Ascending aorta (tissue), 2 donors: ENCODE data around the gene CXXC1. TPM values are rescaled to one million over a fixed set of nuclear protein-coding genes. Genes with fewer than 3 reads are reported as not detected.

ENCODE experiments used
- DNase-seq, 2 donors: peaks; one replicate each; pipeline ENCODE4 v3.0.0-alpha.2; 2019; ENCODE audit warnings: low spot score in 2 of 2
- H3K27ac ChIP-seq, 2 donors: fragments of 200-600 bp; sonication (generic); one replicate each; pipeline ENCODE4 v1.5.1; 2016 to 2017; ENCODE audit warnings: mild to moderate bottlenecking in 1 of 2
- H3K27me3 ChIP-seq: fragments of 200-600 bp; sonication (generic); one replicate; pipeline ENCODE4 v1.5.1; 2017
- H3K36me3 ChIP-seq, 2 donors: fragments of 200-600 bp; sonication (generic); one replicate each; pipeline ENCODE4 v1.5.1; 2016
- H3K4me1 ChIP-seq, 2 donors: fragments of 200-600 bp; sonication (generic); one replicate each; pipeline ENCODE4 v1.5.1; 2016 to 2017; ENCODE audit warnings: mild to moderate bottlenecking in 1 of 2
- H3K4me3 ChIP-seq, 2 donors: fragments of 200-600 bp; sonication (generic); one replicate each; pipeline ENCODE4 v1.5.1; 2016 to 2017; ENCODE audit warnings: mild to moderate bottlenecking in 1 of 2
- H3K9me3 ChIP-seq, 2 donors: fragments of 200-600 bp; sonication (generic); one replicate each; pipeline ENCODE4 v1.5.1; 2016
- intact Hi-C: fragments of 100-400 bp; cut with DNase I; formaldehyde crosslinking; loops from one replicate; pipeline ENCODE4 v1.15.1; 2023
- total RNA-seq: library from RNA; depleted of rRNA; stranded (reverse); fragments of >200 nt; gene quantifications from one replicate; pipeline ENCODE4 v1.1.0, GENCODE V29; 2016
- TF ChIP-seq, protein P1 (sequence below), 3 experiments: fragments of 200-600 bp in 2 of 3; fragments of 450-650 bp in 1 of 3; sonication (generic) in 2 of 3; IDR thresholded peaks; one replicate each; pipeline ENCODE4 v1.5.1; 2016 to 2019; ENCODE audit warnings: antibody characterized with exemption in 3 of 3, mild to moderate bottlenecking in 1 of 3, moderate library complexity in 1 of 3

Gene CXXC1
- total RNA-seq, 1 donor from 2014 or later: 171 TPM

DNA sequence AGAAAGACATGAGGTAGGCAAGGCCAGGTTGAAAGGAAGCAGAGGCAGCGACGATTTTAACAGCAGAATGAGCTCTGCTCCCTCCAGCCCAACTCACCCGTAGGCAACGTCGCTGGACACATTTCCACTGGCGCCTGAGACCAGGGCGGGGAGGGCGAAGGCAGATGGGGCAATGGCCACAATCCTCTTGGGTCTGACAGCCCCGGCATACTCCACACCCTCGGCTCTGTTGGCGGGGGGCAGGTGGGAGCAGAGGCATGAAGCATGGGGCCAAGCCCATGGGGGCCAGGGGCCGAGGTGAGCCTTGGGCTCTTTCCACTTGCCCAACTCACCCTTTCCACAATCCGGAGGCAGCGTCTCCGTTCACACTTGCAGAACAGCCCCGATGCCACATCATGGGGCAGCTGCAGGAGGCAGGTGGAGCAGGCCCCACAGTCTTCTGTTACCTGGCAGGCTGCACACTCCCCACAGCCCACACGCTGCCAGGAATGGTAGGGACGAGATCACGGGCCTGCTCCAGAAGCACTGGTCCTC lies 11.9 kb downstream of the CXXC1 start:
- Histone ChIP-seq H3K9me3 (no peaks in the 10 kb centered on the region), H3K27me3 (no peaks in the 10 kb centered on the region), H3K4me1 (peaks cover 3 to 17% of the 10 kb centered on the region in 2 donors), H3K36me3 (peaks cover 60 to 72% of the 10 kb centered on the region in 2 donors), H3K27ac (no peak overlapping the region), H3K4me3 (no peak overlapping the region)
- DNase-seq: no peak
- intact Hi-C loops: no loop called here
- TF ChIP-seq, protein P1, sequence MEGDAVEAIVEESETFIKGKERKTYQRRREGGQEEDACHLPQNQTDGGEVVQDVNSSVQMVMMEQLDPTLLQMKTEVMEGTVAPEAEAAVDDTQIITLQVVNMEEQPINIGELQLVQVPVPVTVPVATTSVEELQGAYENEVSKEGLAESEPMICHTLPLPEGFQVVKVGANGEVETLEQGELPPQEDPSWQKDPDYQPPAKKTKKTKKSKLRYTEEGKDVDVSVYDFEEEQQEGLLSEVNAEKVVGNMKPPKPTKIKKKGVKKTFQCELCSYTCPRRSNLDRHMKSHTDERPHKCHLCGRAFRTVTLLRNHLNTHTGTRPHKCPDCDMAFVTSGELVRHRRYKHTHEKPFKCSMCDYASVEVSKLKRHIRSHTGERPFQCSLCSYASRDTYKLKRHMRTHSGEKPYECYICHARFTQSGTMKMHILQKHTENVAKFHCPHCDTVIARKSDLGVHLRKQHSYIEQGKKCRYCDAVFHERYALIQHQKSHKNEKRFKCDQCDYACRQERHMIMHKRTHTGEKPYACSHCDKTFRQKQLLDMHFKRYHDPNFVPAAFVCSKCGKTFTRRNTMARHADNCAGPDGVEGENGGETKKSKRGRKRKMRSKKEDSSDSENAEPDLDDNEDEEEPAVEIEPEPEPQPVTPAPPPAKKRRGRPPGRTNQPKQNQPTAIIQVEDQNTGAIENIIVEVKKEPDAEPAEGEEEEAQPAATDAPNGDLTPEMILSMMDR (IDR thresholded peaks at IDR 0.05): no peak

DNA sequence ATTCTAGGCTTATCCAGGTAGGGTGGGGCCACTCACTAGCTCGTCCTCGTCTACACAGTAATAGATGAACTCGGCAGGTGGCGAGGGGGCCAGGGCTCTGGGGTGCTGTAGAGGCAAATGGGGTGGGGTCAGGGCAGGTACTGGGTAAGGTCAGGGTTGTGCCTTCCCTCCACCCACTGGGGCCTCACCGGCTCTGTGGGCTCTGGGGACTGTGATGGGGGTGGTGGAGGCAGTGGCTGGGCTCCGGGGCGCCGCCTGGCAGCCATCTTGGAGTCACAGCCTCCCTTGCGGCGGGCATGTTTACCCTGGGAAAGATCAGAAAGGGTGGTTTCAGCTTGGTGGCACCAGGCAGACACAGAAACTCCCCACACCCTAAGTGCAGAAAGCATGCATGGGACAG lies 12.6 kb downstream of the CXXC1 start:
- Histone ChIP-seq H3K27ac (no peak overlapping the region), H3K4me3 (no peak overlapping the region), H3K4me1 (peaks cover 2 to 11% of the 10 kb centered on the region in 2 donors), H3K36me3 (peaks cover 64 to 72% of the 10 kb centered on the region in 2 donors), H3K9me3 (no peaks in the 10 kb centered on the region), H3K27me3 (no peaks in the 10 kb centered on the region)
- intact Hi-C loops: no loop called here
- DNase-seq: no peak
- TF ChIP-seq, protein P1 (IDR thresholded peaks at IDR 0.05): no peak

GRCh38 chr18:50274044-50274442 lies 13.4 kb downstream of the CXXC1 start:
- H3K36me3 ChIP-seq: peaks cover 64 to 72% of the 10 kb centered on the region in 2 donors
- no peak overlapping the region for H3K4me3 ChIP-seq
- H3K27me3 ChIP-seq: no peaks in the 10 kb centered on the region
- DNase-seq: no peak
- TF ChIP-seq, protein P1 (IDR thresholded peaks at IDR 0.05): no peak
- H3K27ac ChIP-seq: no peak overlapping the region
- intact Hi-C loops: no loop called here
- H3K9me3 ChIP-seq: no peaks in the 10 kb centered on the region
- peaks cover 0 to 4% of the 10 kb centered on the region in 2 donors for H3K4me1 ChIP-seq

- Histone ChIP-seq H3K36me3 (peaks cover 64 to 72% of the 10 kb centered on the region in 2 donors), H3K4me1 (no peaks in the 10 kb centered on the region), H3K27me3 (no peaks in the 10 kb centered on the region), H3K27ac (no peak overlapping the region), H3K4me3 (no peak overlapping the region), H3K9me3 (no peaks in the 10 kb centered on the region)
- TF ChIP-seq, protein P1 (IDR thresholded peaks at IDR 0.05): no peak
- no peak for DNase-seq
- intact Hi-C loops: no loop called here
These were observed 14.1 kb downstream of the CXXC1 start for GRCh38 chr18:50273203-50274043.

DNA sequence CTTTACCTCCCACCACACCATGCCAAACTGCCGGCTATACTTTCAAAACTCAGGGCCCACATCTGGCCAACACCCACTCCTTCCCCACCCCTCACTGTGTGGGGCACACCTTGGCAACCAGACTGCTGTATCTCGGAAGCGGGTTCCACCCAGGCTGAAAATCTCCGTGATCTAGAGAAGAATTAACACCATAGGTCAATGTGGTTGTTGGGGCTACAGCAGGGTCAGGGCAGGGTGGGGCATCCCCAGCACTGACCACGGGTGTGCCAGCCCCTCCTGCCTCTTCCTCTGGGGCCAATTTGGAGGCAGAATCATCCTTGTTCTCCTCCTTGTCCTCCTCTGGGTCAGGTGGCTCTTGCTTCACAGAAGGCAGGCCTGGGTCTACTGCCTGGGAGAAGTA lies 14.9 kb downstream of the CXXC1 start:
- peaks cover 64 to 66% of the 10 kb centered on the region in 2 donors for H3K36me3 ChIP-seq
- DNase-seq: no peak
- intact Hi-C loops: no loop called here

More for the DNA sequence above, 14.9 kb downstream of the CXXC1 start:
- H3K27ac ChIP-seq: no peak overlapping the region
- no peaks in the 10 kb centered on the region for H3K27me3 ChIP-seq
- TF ChIP-seq, protein P1 (IDR thresholded peaks at IDR 0.05): no peak
- H3K4me1 ChIP-seq: no peaks in the 10 kb centered on the region
- no peak overlapping the region for H3K4me3 ChIP-seq
- H3K9me3 ChIP-seq: no peaks in the 10 kb centered on the region
